ENCODE measurements around the gene GGTLC2.

The GGTLC2 gene

DNA sequence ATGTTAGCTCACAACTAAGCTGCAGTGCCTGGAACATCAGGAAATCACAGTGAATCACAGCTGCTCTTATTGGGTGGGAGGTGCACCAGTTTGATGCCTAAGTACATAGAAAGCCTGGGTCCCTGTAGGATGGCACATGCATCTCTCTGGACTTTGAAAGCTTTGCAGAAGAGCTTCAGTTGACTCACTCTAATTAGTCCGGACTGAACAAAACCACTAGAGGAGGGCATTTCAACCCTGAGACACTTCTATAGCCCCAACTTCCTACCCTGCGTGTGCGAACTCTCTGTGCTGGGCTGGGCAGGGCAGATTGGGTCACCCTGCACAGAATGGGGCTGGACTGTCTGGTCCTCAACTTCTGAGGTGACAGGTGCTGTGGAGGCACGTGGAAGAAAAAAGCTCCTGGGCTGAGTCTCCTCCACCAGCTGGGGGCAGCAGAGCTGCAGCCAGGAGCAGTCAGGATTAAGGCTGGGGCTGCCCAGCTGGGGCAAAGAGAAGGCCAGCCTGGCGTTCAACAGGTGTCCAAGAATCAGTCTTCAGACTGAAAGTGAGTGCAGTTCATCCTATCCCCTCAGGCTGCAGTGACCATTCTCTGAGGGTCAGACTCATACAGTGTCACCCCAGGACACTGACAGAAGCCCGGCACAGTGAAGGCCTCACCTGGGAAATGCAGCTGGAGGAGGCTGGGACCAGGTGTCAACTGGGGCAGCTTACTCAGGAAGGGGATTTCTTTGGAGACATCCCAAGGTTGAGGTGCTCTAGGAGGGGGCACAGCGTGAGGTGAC, 22.1 kb downstream of the GGTLC2 start:
- TF ChIP-seq, protein P1, sequence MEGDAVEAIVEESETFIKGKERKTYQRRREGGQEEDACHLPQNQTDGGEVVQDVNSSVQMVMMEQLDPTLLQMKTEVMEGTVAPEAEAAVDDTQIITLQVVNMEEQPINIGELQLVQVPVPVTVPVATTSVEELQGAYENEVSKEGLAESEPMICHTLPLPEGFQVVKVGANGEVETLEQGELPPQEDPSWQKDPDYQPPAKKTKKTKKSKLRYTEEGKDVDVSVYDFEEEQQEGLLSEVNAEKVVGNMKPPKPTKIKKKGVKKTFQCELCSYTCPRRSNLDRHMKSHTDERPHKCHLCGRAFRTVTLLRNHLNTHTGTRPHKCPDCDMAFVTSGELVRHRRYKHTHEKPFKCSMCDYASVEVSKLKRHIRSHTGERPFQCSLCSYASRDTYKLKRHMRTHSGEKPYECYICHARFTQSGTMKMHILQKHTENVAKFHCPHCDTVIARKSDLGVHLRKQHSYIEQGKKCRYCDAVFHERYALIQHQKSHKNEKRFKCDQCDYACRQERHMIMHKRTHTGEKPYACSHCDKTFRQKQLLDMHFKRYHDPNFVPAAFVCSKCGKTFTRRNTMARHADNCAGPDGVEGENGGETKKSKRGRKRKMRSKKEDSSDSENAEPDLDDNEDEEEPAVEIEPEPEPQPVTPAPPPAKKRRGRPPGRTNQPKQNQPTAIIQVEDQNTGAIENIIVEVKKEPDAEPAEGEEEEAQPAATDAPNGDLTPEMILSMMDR (IDR thresholded peaks at IDR 0.05), result peak; percentile 74

DNA sequence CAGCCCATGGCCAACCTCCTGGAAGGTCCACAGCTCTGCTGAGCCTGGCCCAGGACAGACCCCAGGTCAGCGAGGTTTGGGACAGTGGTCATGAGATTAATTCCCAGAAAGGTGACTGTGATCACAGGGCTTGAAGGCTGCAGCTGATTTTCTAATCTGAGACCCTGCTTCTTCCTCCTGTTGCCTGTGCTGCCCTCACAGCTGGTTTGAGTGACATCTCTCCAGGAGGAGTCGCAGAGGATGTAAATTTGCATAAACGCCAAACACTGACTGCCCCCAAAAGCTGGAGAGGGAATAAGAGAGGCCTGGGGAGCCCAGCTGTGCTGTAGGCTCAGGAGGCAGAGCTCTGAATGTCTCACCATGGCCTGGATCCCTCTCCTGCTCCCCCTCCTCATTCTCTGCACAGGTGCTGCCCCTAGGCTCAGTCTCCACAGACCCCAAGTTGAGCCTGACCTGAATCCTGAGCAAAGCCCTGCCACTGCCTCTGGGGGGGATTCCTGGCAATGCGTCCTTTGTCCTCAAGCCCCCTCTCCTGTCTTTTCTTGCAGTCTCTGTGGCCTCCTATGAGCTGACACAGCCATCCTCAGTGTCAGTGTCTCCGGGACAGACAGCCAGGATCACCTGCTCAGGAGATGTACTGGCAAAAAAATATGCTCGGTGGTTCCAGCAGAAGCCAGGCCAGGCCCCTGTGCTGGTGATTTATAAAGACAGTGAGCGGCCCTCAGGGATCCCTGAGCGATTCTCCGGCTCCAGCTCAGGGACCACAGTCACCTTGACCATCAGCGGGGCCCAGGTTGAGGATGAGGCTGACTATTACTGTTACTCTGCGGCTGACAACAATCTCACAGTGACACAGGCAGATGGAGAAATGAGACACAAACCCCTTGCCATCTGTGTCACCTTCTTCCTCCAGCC, 23.8 kb downstream of the GGTLC2 start:
- TF ChIP-seq, protein P1 (IDR thresholded peaks at IDR 0.05), result no peak

DNA sequence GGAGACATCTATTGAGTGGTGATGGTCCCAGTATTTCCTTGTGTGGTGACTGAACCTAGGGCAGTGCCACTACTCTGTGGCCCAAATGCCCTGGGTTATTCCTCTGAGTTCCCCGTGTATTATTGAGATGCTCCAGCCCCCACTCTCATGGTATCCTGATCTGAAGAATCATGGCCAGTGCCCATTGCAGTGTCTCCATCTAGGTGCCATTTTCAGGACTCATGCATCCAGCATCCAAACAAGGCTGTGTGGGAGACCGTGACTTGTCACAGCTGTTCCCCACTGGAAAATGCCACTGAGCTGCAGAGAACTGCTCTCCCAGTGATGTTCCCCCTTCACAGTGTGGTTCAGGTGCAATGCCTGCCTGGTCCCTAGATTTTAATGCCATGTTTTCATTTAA, 24.7 kb downstream of the GGTLC2 start:
- TF ChIP-seq, protein P1 (IDR thresholded peaks at IDR 0.05), result no peak

DNA sequence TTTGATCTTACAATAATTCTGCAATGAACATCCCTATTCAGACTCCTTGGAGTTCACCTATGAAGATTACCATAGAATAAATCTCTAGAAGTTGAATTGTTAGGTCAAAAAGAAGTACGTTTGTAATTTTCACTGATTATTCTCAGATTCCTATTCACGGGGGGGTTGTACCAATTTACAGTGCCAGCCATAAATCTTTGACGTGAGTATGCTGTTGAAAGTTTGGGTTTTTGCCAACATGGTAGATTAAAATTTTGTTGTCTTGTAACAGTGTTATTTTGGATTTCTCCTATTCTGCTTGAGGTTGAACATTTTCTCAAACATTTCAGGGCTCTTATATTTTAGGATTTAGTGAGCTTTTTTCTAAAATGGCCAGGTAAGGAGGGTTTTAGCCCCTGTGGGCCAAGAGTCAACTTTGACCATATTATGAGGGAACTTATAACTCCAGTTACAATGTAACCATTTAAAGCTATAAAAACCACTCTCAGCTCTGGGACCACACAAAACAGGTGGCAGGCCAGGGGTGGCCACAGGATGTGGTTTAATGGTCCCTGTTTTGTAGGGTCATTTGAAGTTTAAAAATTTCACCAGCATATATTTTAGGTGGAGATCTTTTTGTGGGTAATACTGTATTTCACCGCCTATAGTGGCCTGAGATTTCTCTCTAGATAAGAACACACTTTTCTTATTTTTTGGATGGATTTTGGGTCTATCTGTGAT, 25.8 kb downstream of the GGTLC2 start:
- TF ChIP-seq, protein P1 (IDR thresholded peaks at IDR 0.05), result no peak

DNA sequence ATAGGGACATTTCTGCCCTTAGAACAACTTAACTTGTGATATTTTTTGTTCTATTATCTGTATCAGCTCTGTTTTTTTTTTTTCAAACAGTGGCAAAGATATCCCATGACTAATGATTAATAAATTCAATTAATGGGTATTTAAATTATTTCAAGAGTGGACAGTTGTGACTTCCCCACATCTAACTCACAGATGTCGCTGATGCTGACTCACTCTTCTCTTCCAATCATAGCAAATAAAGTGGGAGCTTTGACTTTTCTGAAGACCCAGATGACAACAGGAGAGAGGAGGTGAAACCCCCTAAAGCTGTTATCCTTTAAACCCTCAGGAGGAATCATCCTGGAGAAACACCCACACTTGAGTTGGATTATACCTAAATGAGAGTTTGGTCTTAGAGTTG, 27.1 kb downstream of the GGTLC2 start:
- TF ChIP-seq, protein P1 (IDR thresholded peaks at IDR 0.05), result no peak

DNA sequence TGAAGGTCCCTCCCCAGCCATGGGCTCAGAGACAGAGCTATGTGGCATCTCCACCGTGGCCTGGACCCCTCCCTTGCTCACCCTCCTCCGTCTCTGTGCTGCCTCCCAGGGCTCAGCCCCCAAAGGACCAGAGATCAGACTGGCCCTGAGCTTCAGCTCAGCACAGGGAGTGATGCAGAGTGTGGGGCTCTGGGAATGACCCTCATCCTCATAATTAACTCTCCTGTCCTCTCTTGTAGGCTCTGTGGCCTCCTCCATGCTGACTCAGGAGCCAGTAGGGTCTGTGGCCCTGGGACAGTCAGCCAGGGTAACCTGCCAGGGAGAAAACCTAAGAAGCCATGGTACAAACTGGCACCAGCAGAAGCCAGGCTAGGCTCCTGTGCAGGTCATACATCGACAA, 28.7 kb downstream of the GGTLC2 start:
- TF ChIP-seq, protein P1 (IDR thresholded peaks at IDR 0.05), result no peak

DNA sequence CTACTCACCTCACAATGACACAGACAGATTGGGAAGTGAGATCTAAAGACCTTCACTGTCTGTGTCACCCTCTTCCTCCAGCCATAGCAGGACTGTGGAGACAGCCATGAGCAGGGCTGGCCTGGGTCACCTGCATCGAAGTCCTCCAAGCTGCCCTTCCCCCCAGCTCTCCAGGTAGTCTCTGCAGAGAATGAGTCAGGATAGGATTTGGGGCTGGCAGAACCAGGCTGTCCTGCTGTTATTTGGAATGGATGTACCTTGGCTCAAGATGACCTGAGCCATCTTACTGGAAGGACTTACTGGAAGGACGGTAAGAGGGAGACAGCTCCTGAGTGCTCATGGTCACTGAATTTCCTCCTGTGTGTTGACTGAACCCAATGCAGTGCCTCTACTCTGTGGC, 29.2 kb downstream of the GGTLC2 start:
- TF ChIP-seq, protein P1 (IDR thresholded peaks at IDR 0.05), result no peak

Data from LNCAP (cell line).